Prostate gland (tissue), 2 donors: ENCODE results near the gene HK1. TPM values are rescaled to one million over a fixed set of nuclear protein-coding genes. Genes with fewer than 3 reads are reported as not detected.

Experiments used
- DNase-seq: peaks from one replicate; pipeline ENCODE4 v3.0.0-alpha.2; 2019; ENCODE audit warnings: low spot score
- H3K27ac ChIP-seq, 2 donors: fragments of 200-600 bp; sonication (generic); 2 replicates each; pipeline ENCODE4 v1.5.1; 2017 to 2019
- H3K27me3 ChIP-seq: fragments of 200-600 bp; sonication (generic); replicated peaks from 2 replicates; pipeline ENCODE4 v1.5.1; 2019; ENCODE audit not compliant: insufficient read depth
- H3K36me3 ChIP-seq, 2 donors: fragments of 200-600 bp; sonication (generic); 1 replicate in 1 of 2; 2 replicates in 1 of 2; pipeline versions ENCODE4 v1.5.1 to v1.8.1; 2017 to 2019
- H3K4me1 ChIP-seq: fragments of 200-600 bp; sonication (generic); replicated peaks from 2 replicates; pipeline ENCODE4 v1.5.1; 2019
- H3K4me3 ChIP-seq, 2 donors: fragments of 200-600 bp; sonication (generic); 2 replicates each; pipeline ENCODE4 v1.5.1; 2017 to 2019
- H3K9me3 ChIP-seq: fragments of 200-600 bp; sonication (generic); 2 replicates; pipeline ENCODE4 v1.5.1; 2017
- POLR2A ChIP-seq: fragments of 450-650 bp; IDR thresholded peaks from one replicate; pipeline ENCODE4 v1.6.1; 2016; ENCODE audit warnings: antibody characterized with exemption, mild to moderate bottlenecking
- POLR2AphosphoS5 ChIP-seq: sonication (generic); formaldehyde crosslinking; IDR thresholded peaks from one replicate; pipeline ENCODE4 v1.6.1; 2017; ENCODE audit warnings: antibody characterized with exemption
- WGBS: methylation state at CpG from one replicate; pipeline ENCODE4 v1.1.5; 2018; 5-methylcytosine and 5-hydroxymethylcytosine counted together
- intact Hi-C: fragments of 100-400 bp; cut with DNase I; formaldehyde crosslinking; loops from one replicate; pipeline ENCODE4 v1.14.2; 2022
- total RNA-seq, 2 donors: library from RNA; depleted of rRNA; stranded (reverse); fragments of >200 nt; gene quantifications; one replicate each; pipeline ENCODE4 v1.1.0, GENCODE V29; 2016
- TF ChIP-seq, protein P1 (sequence below), 4 experiments: fragments of 200-600 bp in 2 of 4; fragments of 450-650 bp in 2 of 4; sonication (generic) in 2 of 4; IDR thresholded peaks; 1 replicate in 3 of 4; 2 replicates in 1 of 4; pipeline ENCODE4 v1.5.1; 2016 to 2019; ENCODE audit warnings: antibody characterized with exemption in 4 of 4, mild to moderate bottlenecking in 2 of 4, moderate library complexity in 2 of 4

The HK1 gene
- total RNA-seq, 2 donors from 2014 or later = 67.8 to 134 TPM

DNA sequence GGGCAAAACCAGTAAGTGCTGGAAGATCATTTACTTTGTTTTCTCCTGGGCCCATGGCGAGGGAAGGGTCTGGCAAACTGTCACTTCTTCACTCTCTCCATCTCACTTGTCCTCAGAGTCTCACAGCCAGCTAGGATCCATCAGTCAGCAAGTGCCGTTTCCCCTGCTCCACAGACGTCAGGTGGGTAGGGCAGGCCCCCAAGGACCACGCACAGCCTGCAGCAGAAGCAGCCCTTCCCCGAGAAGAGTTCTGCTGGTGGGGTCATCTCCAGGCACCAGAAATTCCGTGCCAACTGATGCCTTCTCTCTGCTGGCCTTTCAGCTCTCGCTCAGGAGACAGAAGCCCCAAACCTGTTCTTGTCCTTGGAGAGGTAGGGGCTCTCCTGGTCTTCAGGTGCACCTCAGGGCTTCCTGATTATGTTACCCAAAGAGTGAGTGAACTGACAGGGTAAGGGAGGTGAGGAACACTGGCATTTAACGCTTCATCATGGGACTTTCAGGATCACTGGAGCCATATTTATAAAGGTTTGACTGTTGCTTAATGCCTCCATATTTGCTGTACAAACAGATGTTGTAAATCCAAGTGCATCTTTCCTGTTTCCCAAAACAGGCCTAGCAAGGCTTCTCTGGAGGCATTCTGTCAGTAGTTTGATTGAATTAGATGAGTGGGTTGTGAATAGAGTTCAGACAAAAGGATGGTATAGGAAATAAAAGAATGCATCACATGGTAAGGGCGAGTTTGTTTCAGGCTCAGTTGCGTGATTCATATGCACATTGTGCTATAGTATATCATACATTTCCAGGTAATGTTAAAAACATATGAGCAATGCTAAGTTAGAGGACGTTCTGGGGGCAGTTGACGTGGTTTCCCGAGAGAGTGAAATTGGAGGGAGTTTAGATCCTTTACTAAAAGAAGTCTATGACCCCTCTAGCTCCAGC lies 159.3 kb downstream of the HK1 start:
- WGBS = 90% methylated on average over 13 of the region's 13 CpGs
- intact Hi-C loops = no loop called here
- no peak for DNase-seq
- Histone ChIP-seq H3K4me1 (no peaks in the 10 kb centered on the region), H3K27me3 (no peaks in the 10 kb centered on the region), H3K27ac (peak overlapping the region in 1 of 2 donors; percentile 9), H3K36me3 (no peaks in the 10 kb centered on the region), H3K4me3 (no peak overlapping the region), H3K9me3 (no peaks in the 10 kb centered on the region)
- no peak for TF ChIP-seq POLR2AphosphoS5
- TF ChIP-seq POLR2A = no peak
- TF ChIP-seq, protein P1, sequence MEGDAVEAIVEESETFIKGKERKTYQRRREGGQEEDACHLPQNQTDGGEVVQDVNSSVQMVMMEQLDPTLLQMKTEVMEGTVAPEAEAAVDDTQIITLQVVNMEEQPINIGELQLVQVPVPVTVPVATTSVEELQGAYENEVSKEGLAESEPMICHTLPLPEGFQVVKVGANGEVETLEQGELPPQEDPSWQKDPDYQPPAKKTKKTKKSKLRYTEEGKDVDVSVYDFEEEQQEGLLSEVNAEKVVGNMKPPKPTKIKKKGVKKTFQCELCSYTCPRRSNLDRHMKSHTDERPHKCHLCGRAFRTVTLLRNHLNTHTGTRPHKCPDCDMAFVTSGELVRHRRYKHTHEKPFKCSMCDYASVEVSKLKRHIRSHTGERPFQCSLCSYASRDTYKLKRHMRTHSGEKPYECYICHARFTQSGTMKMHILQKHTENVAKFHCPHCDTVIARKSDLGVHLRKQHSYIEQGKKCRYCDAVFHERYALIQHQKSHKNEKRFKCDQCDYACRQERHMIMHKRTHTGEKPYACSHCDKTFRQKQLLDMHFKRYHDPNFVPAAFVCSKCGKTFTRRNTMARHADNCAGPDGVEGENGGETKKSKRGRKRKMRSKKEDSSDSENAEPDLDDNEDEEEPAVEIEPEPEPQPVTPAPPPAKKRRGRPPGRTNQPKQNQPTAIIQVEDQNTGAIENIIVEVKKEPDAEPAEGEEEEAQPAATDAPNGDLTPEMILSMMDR (IDR thresholded peaks at IDR 0.05) = no peak

DNA sequence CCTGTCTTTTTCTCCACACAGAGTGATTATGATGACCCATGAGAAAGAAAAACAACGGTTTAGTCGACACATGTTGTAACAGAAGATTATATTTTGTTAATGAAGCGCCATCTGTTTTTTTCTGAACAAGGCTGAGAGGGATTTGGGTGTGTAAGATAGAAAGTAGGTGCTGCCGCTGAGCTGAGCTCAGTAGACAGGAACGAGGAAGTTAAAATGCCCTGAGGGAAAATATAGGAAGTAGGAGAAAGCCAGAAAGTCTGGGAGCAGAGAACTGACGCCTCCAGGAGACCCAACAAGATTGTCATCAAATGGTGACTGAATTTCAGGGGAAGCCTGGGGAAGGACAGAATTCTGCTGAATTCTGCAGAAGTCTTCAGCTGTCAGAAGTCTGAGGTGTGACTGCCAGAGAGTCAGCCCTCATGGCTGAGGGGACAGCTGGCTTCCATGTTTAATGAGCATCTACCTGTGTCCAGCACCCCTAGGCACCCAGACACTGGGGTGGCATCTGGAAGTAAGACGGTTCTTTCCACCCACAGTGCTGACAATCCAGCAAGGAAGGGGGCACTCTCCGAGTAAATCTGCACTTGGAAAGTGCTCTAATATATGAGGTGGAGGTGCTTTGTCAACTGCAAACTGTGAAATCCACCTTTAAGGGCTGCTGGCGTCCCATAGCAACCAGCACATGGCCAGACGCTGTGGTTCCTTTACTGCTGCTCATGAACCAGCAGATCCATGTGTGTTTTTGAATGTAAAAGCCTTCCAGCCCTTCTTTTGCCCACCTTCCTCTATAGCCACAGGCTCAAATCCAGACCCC lies 160.4 kb downstream of the HK1 start:
- peak; percentile 27 for DNase-seq
- H3K9me3 ChIP-seq = no peaks in the 10 kb centered on the region
- intact Hi-C loops = no loop called here

DNA sequence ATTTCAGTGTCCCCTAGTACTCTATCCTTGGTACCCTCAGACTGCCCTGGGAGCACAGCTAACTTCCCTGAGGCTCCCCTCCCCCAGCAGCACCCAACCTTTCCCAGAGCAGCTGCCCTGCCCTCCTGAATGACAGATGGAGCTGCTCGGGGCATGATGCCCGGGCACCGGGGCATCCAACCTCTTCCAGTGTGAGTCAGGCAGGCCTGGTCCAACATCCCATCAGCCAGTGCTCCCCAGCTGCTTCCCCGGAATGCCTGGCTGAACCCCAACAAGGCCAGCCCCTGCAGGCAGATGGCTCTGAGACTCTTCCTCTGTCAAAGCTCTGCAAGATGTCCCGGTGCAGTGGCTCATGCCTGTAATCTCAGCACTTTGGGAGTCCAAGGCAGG lies 161.0 kb downstream of the HK1 start:
- WGBS = 21% methylated on average over 5 of the region's 5 CpGs
- intact Hi-C loops = no loop called here
- H3K4me3 ChIP-seq = no peak overlapping the region
- H3K27ac ChIP-seq = peak overlapping the region; percentile 9 to 18
- no peaks in the 10 kb centered on the region for H3K9me3 ChIP-seq
- no peaks in the 10 kb centered on the region for H3K27me3 ChIP-seq
- peak; percentile 31 for DNase-seq
- no peaks in the 10 kb centered on the region for H3K4me1 ChIP-seq
- TF ChIP-seq POLR2AphosphoS5 (no peak), POLR2A (no peak)
- TF ChIP-seq, protein P1 (IDR thresholded peaks at IDR 0.05) = no peak
- no peaks in the 10 kb centered on the region for H3K36me3 ChIP-seq

More for the DNA sequence above, 160.4 kb downstream of the HK1 start:
- H3K27me3 ChIP-seq = no peaks in the 10 kb centered on the region
- no peaks in the 10 kb centered on the region for H3K4me1 ChIP-seq
- no peaks in the 10 kb centered on the region for H3K36me3 ChIP-seq
- peak overlapping the region; percentile 9 to 18 for H3K27ac ChIP-seq
- H3K4me3 ChIP-seq = no peak overlapping the region
- TF ChIP-seq POLR2AphosphoS5 = peak; percentile 32
- no peak for TF ChIP-seq POLR2A
- TF ChIP-seq, protein P1 (IDR thresholded peaks at IDR 0.05) = no peak
- WGBS = 27% methylated on average over 10 of the region's 10 CpGs

DNA sequence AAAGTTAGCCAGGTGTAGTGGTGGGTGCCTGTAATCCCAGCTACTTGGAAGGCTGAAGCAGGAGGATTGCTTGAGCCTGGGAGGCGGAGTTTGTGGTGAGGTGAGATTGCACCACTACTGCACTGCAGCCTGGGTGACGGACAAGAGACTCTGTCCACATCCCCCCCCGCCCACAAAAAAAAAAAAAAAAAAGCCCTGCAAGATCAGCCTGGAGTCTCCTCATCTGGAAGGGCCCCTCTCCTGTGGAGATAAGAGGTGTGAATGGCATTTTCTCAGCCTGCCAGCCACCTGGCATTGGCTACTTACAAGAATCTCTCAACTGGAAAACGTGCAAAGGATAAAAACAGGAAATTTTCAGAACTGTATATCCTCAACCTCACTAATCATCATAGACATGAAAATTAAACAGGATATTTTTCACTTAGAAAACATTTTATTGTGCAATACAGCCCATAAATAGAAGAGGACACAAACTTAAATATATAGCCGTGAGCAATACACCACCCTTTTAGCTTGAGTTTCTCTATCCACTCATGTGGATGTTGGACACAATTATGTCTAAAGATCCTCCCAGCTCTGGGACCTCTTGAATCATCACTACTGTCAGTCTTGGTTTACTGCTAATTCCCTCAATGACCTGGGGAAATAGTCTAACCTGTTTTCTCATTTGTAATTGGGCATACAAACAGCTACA lies 161.7 kb downstream of the HK1 start:
- Histone ChIP-seq H3K4me3 (no peak overlapping the region), H3K9me3 (no peaks in the 10 kb centered on the region), H3K27ac (no peak overlapping the region), H3K4me1 (no peaks in the 10 kb centered on the region), H3K36me3 (no peaks in the 10 kb centered on the region), H3K27me3 (no peaks in the 10 kb centered on the region)
- peak; percentile 30 for DNase-seq
- TF ChIP-seq, protein P1 (IDR thresholded peaks at IDR 0.05) = no peak
- TF ChIP-seq POLR2AphosphoS5 (no peak), POLR2A (no peak)
- intact Hi-C loops = no loop called here
- WGBS = 44% methylated on average over 5 of the region's 5 CpGs
